Neural cell (in vitro differentiated cells): Measurements from ENCODE around the gene HPS5.

ENCODE experiments used
- EP300 ChIP-seq: fragments of 450-650 bp; conservative IDR thresholded peaks from 2 replicates; pipeline ENCODE4 v1.6.1; 2014; ENCODE audit warnings: antibody characterized with exemption, mild to moderate bottlenecking, moderate library complexity; ENCODE audit not compliant: poor library complexity, severe bottlenecking
- MXI1 ChIP-seq: fragments of 450-650 bp; conservative IDR thresholded peaks from 2 replicates; pipeline ENCODE4 v1.6.1; 2014; ENCODE audit warnings: antibody characterized with exemption, mild to moderate bottlenecking; ENCODE audit not compliant: poor library complexity, severe bottlenecking
- TF ChIP-seq, protein P1 (sequence below): fragments of 450-650 bp; IDR thresholded peaks from 2 replicates; pipeline ENCODE4 v1.5.1; 2014; ENCODE audit warnings: antibody characterized with exemption, mild to moderate bottlenecking, moderate library complexity; ENCODE audit not compliant: poor library complexity, severe bottlenecking

DNA sequence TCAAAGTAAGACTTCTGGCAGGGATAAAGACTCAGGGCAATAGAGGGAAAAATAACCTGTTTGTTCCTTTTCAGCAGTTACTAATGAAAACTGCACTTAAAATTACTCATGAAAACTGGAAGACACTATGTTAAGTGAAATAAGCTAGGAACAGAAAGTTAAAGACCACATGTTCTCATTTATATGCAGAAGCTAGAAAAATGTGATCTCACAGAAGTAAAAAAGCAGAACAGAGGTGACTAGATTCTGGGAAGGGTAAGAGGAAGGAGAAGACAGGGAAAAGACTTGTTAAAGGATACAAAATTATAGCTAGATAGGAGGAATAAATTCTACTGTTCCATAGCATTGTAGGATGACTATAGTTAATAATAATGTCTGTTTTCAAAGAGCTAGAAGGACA, 22.2 kb downstream of the HPS5 start:
- TF ChIP-seq, protein P1, sequence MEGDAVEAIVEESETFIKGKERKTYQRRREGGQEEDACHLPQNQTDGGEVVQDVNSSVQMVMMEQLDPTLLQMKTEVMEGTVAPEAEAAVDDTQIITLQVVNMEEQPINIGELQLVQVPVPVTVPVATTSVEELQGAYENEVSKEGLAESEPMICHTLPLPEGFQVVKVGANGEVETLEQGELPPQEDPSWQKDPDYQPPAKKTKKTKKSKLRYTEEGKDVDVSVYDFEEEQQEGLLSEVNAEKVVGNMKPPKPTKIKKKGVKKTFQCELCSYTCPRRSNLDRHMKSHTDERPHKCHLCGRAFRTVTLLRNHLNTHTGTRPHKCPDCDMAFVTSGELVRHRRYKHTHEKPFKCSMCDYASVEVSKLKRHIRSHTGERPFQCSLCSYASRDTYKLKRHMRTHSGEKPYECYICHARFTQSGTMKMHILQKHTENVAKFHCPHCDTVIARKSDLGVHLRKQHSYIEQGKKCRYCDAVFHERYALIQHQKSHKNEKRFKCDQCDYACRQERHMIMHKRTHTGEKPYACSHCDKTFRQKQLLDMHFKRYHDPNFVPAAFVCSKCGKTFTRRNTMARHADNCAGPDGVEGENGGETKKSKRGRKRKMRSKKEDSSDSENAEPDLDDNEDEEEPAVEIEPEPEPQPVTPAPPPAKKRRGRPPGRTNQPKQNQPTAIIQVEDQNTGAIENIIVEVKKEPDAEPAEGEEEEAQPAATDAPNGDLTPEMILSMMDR = no peak
- TF ChIP-seq MXI1 (no peak), EP300 (no peak)
